ENCODE results near the gene CPXM2. TPM values are rescaled to one million over a fixed set of nuclear protein-coding genes. Genes with fewer than 3 reads are reported as not detected.
A peak's percentile ranks its signal among the peaks of the same experiment; 100 is the strongest.

Gene CPXM2
- total and polyA plus RNA-seq, 10 of the 15 experiments (the other 5 are each of a cell fraction or from before 2014, with no cell fraction given): 0.08 to 1.1 (median 0.58) TPM

DNA sequence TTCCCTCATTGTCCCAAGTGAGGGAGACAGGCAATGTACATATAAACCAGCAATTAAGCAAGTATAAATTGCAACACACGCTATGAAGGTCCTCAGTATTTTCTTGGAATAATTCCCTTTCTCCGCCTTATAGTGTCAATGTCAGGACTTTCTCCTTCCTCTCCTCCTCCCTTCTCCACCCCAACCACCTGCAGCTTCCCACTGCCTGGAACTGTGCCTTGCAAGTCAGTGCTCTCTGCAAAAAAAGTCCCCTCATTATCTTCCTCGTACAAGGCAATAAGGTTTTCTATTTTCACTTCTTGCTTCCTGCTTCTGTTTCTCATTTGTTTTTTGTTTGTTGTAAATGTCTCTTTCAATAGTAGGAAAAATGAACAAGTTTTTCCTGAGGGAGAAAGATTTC lies 113.7 kb downstream of the CPXM2 start:
- H3K27ac ChIP-seq (ENCODE audit: control insufficient read depth, insufficient read depth): no peak overlapping the region
- no peak overlapping the region for H2AFZ ChIP-seq (ENCODE audit: control insufficient read depth, low read depth, low read length)
- H3K9ac ChIP-seq (ENCODE audit: control insufficient read depth, insufficient read depth, low read length): no peak overlapping the region
- H3K9me3 ChIP-seq (replicated peaks; ENCODE audit: control insufficient read depth, insufficient read depth, low read length): peaks cover 3% of the 10 kb centered on the region
- in situ Hi-C loops (cut with MboI): no loop called here
- intact Hi-C loops (cut with micrococcal nuclease; ENCODE audit: unreplicated experiment): no loop called here
- H3K79me2 ChIP-seq (ENCODE audit: control insufficient read depth, insufficient read depth, low read length): no peaks in the 10 kb centered on the region
- FAIRE-seq (no peak), ATAC-seq (peak; percentile 44; the same call in 1 of the 3 replicates), DNase-seq (ENCODE audit: low read depth, low spot score) (no peak)
- H3K4me1 ChIP-seq (ENCODE audit: control insufficient read depth, insufficient read depth, low read length): no peaks in the 10 kb centered on the region
- POLR2A ChIA-PET: no interaction called here
- no peak overlapping the region for H3K4me3 ChIP-seq
- BruUV-seq (replicated peaks): no TSS peak
- CTCF ChIA-PET: interaction anchor here (1.9 kb wide), 1 partner anchor 55 kb away, joined by 5 read pairs; no protein-coding TSS in a partner anchor
- TF ChIP-seq PAX5 (IDR thresholded peaks at IDR 0.05; ENCODE audit: borderline replicate concordance, low read depth, low read length) (no peak), SMAD1 (IDR thresholded peaks at IDR 0.05; ENCODE audit: low read depth, partially characterized antibody) (no peak), TCF3 (IDR thresholded peaks at IDR 0.05; ENCODE audit: borderline replicate concordance, insufficient read depth, low read depth, low read length) (no peak), ATF2 (IDR thresholded peaks at IDR 0.05; ENCODE audit: low read length) (no peak), MYC (IDR thresholded peaks at IDR 0.05; ENCODE audit: insufficient read depth, insufficient read length, insufficient replicate concordance, low read length, severe bottlenecking) (no peak), BCL11A (IDR thresholded peaks at IDR 0.05; ENCODE audit: low read depth, low read length) (no peak), IKZF2 (IDR thresholded peaks at IDR 0.05) (peak in 1 of 2 experiments; percentile 22; a peak in 1 of 4 replicates), MTA2 (IDR thresholded peaks at IDR 0.05; ENCODE audit: low read depth) (0 out of 2 replicates have a peak, but pooled peaks have one; percentile 14), RUNX3 (IDR thresholded peaks at IDR 0.05; ENCODE audit: low read length) (no peak), NKRF (conservative IDR thresholded peaks at IDR 0.05) (no peak)
- RAD21 ChIA-PET (ENCODE audit: unreplicated experiment): no interaction called here
- peaks cover 1 to 3% of the 10 kb centered on the region in 2 experiments; a peak in 2 of 4 replicates for H3K27me3 ChIP-seq (replicated peaks in 1 of 2; ENCODE audit: control insufficient read depth in 2 of 2, insufficient read depth in 2 of 2, low read length in 1 of 2)
- no peak overlapping the region for H3K4me2 ChIP-seq (ENCODE audit: control insufficient read depth, insufficient read depth)
- H3K36me3 ChIP-seq (ENCODE audit: control insufficient read depth in 2 of 2, insufficient read depth in 2 of 2, low read length in 1 of 2): no peaks in the 10 kb centered on the region
- WGBS (ENCODE audit: insufficient coverage, insufficient replicate concordance, low lambda C conversion rate, missing lambda C conversion rate): 5% methylated on average over 3 of the region's 3 CpGs
- no peaks in the 10 kb centered on the region for H4K20me1 ChIP-seq (ENCODE audit: control insufficient read depth, insufficient read depth)
- SMC1A ChIA-PET (ENCODE audit: uncharacterized antibody, unreplicated experiment): interaction anchor here (1.1 to 1.8 kb wide), 4 partner anchors 11 to 57 kb away, joined by 3 to 6 read pairs (median 4); no protein-coding TSS in a partner anchor
